Activated CD4-positive, CD25-positive, alpha-beta regulatory T cell treated with anti-CD3 and anti-CD28 coated beads, Interleukin-2, amount 50 U/mL, for 72 hours (primary cell): ENCODE results near the gene EDEM1.

Experiments used
- DNase-seq: peaks from one replicate; pipeline ENCODE4 v3.0.0; 2021

The EDEM1 gene

GRCh38 chr3:5201536-5201935, 14.0 kb downstream of the EDEM1 start:
- no peak for DNase-seq

DNA sequence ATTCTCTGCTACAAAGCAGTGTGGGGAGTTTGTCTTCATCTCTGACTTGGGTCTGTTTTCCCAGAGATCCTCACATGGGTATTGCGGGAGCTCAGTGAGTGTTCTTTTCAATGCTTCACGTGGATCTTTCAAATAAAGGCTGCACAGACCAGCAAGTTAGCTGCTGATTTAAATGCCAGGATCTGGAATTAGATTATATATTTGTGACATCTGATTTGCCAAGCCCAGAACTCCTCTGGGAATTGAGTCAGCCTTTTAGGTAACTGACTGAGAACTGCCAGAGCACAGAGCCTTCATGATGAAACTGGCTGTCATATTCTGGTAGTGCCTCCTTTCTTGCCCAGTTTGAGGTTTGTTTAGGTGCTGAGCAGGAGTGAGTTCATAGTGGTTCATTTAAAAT, 14.7 kb downstream of the EDEM1 start:
- DNase-seq: no peak

- no peak for DNase-seq
These were observed 17.8 kb downstream of the EDEM1 start for GRCh38 chr3:5205165-5205941.

- DNase-seq: no peak
These were observed 23.4 kb downstream of the EDEM1 start for GRCh38 chr3:5210926-5211325.

DNA sequence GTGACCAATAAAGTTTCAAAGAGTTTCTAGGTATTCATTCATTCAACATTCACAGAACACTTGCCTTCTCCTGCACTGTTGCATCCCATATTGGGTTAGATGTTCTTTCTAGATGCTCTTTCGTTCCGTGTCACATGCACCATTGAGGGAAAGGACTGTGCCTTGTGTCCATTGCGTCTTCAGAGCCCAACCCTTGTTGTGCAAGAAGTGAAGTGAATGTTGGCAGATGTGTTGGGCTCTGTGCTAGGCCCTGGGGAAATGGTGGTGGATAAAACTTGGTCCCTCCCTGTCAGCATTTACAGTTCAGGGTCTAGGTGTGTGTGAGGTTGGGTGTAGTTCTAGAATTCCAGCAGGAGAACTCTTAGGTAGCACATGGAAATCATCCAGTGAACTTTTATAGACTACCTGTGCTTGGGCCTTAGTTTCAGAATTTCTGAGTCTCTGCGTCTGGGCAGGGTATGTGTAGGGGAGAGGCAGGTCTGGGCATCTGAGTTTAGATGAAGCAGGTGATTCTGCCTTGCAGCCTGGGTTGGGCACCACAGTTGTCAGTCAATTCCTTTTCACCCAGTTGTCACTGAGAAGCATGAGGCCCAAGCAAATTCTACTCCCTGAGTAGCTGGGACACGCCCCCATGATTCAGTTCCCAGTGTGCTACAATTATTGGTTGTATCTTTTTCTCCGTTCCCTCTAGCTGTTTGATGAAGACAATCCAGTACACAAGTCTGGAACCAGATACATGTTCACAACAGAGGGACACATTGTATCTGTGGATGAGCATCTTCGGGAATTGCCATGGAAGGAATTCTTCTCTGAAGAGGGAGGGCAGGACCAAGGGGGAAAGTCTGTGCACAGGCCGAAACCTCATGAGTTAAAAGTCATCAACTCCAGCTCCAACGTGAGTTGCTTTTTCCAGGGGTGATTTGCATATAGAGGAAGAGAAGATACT, 25.4 kb downstream of the EDEM1 start:
- DNase-seq: no peak

DNA sequence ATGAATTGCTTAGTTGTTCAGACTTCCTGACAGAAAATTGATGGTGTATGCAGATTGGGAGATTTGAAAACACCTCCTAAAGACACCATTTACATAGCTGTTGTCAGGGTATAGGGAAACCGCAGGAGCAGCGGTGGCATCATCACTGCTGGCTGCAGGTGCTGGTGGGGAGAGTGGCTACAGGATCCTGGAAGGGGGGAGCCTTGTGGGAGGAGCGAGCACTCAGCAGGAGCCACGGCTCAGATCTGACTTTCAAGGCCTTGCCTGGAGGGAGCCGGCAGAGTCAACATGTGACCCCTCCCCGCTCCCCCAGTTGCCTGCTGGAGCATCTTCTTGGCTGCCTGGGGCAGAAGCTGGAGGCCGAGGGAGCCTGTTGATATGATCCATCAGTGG, 26.1 kb downstream of the EDEM1 start:
- no peak for DNase-seq

- DNase-seq: no peak
These were observed 26.8 kb downstream of the EDEM1 start for GRCh38 chr3:5214352-5214751.

- DNase-seq: no peak
These were observed 30.5 kb downstream of the EDEM1 start for GRCh38 chr3:5217824-5218595.

GRCh38 chr3:5218815-5219214, 31.3 kb downstream of the EDEM1 start:
- DNase-seq: no peak

DNA sequence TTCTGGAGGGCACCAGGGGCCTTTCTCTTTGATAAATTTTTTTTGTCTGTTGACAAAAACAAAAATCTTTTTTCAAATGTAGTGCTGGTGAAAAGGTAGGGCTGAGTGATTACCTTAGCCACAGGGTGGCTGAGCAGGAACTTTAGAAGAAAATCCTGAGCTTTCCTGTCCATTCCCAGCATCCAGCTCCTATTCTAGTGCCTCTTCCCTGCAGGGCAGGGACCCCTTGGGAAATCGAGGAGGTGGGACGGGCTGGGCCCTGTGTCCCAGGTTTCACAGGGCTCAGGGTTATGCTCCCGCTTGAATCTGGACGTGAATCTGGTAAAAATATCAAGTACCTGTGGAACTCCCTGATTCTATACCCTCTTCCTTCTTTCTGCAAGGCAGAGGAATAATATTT, 31.7 kb downstream of the EDEM1 start:
- DNase-seq: no peak

DNA sequence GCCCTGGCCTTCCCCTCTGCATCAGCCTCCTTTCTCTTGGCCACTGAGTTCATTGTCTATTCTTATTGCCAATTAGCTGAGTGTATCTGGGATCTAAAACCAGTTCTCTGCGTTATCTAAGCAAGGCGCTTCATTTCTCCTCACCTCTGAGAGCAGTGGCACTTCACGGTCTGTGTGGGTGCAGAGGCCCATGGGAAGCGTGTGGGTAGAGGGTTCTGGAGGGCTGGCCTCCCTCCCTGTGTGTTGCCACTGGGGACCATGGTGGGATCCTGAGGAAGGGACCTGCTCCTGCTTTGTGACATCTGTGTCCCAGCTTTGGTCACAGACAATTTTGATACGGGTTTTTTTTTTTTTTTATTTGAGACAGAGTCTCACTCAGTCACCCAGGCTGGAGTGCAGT, 32.7 kb downstream of the EDEM1 start:
- no peak for DNase-seq

DNA sequence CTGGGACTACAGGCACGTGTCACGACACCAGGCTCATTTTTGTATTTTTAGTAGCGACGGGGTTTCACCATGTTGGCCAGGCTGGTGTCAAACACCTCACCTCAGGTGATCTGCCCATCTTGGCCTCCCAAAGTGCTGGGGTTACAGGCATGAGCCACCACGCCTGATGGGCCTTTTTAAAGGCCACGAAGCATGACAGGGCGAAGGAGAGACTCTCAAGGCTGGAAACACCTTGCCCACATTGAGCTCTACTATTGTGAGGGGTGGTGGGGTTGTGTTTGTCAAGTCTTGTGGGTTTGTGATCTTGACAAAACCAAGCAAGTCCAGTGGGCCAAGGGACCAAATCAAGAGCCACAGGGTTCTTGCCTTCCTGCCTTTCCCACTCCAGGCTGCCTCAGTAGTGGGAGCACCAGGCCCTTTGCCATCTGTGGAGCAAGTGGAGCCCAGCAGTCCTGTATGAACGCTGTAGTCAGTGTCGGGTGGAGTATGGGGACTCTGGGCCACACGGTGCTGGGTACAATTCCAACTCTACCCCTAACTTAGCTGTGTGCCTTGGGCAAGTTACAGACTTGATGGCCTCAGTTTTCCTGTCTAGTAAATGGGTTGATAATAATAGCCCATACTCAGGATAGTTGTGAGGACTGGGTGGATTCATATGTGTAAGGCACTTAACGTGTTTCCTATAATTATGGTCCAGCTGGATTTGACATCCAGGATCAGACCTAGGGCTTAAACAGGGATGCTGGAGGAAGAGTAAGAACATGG, 33.3 kb downstream of the EDEM1 start:
- no peak for DNase-seq

- no peak for DNase-seq
These were observed 34.2 kb downstream of the EDEM1 start for GRCh38 chr3:5221701-5222100.

DNA sequence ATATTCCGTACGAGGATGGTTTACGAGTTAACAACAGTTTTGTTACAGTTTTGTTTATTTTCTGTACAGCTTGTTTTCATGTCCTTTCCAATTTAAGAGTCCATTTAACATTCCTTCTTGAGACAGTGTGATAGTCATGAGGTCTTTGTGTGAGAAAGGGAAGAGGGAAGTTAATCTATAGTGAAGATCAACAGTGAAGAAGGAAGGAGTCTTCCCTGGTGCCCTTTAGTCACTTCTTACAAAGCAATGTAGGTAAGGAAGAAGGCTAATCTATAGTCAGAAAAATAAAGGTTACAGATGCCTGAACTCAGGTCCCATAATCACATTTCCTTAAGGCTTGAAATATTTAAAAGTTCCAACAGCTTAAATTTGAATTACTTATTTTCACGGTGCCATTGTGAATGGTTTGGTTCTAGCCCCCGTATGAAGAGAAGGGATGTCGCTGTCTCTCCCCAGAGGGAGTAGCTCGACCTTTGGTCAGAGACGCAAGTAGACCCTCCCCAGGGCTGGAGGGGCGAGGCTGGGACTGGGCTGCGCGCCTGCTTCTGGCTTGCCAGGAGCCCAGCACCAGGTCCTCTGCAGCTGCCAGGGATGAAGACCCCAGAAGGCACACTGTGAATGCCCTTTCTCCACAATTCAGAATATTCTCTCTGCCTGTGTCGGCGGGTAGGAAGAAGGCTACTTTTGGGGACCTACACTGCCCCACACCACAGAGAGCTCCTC, 34.9 kb downstream of the EDEM1 start:
- no peak for DNase-seq

DNA sequence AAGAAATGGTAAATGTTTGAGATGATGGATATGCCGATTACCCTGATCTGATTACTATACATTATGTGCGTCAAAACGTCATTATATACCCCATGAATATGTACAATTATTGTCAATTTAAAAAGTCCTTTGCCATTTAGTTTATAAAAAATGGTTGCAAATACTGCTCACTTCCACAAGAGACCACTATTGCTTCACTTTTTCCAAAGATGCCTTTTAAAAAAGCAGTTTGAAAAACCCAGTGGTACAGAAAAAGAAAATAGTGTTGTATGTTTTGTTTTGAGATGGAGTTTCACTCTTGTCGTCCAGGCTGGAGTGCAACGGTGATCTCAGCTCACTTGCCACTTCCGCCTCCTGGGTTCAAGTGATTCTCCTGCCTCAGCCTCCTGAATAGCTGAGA, 39.3 kb downstream of the EDEM1 start:
- DNase-seq: no peak

DNA sequence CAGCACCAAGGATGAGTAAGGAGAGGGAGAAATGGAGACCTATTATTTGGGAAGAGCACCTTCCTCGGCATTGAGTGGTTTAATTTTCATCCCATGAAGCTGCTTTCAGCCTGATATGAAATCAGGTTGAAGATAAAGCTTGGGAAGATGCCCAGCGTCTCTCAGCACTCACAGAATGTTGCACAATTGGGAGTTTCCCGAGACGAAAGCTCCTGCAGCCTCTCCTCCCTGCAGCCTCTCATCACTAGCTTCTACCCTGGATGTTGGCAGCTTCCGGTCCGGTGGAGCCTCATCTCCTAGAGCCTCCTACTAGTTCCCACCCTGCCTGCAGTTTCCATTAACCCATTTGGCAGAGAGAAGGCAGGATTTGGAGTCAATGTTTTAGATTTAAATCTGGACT, 40.3 kb downstream of the EDEM1 start:
- DNase-seq: no peak

GRCh38 chr3:5229414-5229813, 41.9 kb downstream of the EDEM1 start:
- DNase-seq: no peak

DNA sequence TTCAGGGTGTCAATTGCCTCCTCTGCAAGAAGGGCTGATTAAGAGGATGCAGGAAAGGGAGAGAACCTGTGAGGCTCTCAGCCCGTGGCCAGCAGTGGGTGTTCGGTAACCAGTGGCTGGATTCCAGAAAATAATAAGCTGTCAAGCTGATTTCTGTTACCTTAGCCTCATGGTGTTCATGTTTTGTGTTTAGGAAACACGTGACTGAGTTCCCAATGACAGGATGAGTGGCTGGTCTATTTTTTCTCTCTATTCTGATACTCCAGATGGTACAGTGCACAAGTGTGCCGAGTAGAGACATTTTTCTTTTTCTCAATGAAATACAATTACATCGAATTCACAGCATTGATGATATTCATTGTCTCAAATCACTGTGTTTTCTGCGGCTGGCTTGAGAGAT, 43.6 kb downstream of the EDEM1 start:
- no peak for DNase-seq

DNA sequence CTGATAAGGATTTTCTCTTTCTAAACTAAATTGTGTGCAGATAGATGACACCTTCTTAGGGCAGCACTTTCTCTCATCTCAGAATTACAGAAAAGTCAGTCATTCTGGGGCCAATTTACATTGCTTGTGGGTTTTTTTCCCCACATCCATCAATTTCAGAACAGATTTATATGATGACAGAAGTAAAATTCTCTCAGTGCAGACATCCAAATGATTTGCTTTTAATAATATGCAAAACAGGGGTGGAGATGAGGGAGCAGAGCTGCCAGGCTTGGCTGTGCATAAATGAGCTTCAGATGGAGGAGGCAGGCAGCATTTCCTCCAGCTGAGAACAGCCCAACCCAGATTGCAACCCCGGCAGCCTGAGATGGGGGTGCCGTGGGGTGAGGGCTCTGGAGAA, 44.0 kb downstream of the EDEM1 start:
- no peak for DNase-seq

DNA sequence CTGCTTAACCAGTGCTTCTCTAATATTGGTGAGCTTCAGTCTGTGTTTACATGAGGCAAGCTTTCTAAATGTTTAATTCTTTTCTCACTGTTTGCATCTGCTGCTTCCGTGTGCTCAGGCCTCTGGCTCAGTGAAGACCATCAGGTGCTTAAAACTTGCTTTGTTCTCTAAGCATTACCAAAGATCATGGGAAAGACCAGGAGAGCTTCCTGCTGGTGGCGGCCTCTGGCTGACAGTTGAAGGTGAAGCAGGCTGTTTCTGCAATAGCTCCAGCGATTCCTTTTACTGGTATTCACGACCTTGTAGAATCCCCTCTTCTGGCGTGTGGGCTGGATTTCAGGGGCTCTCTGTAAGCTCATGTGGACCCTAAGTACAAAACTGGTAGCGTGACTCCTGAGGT, 45.1 kb downstream of the EDEM1 start:
- DNase-seq: no peak

- no peak for DNase-seq
These were observed 45.5 kb downstream of the EDEM1 start for GRCh38 chr3:5233026-5233425.

GRCh38 chr3:5235655-5236054, 48.1 kb downstream of the EDEM1 start:
- no peak for DNase-seq
